IMR-90 (cell line): Measurements from ENCODE around the gene FOXD4L1.
"Not testable (repeated sequence)": the region's sequence is repeated elsewhere in the genome, so short reads cannot be mapped to it uniquely, and the experiment has no call there.

Experiments used
- BHLHE40 ChIP-seq: fragments of 150-350 bp; IDR thresholded peaks from 2 replicates; pipeline ENCODE4 v1.6.1; 2016; ENCODE audit warnings: mild to moderate bottlenecking, low read depth, low read length
- CEBPB ChIP-seq: IDR thresholded peaks from 2 replicates; pipeline ENCODE4 v1.6.1; 2012; ENCODE audit warnings: low read depth, low read length, improper control_type of control experiment
- CHD1 ChIP-seq: IDR thresholded peaks from 2 replicates; pipeline ENCODE4 v1.6.1; 2012; ENCODE audit warnings: low read depth, low read length, improper control_type of control experiment
- FOS ChIP-seq: fragments of 150-350 bp; IDR thresholded peaks from 2 replicates; pipeline ENCODE4 v1.6.1; 2016; ENCODE audit warnings: low read depth, low read length
- MAFK ChIP-seq: IDR thresholded peaks from 2 replicates; pipeline ENCODE4 v1.6.1; 2012; ENCODE audit warnings: low read depth, low read length, improper control_type of control experiment
- MAZ ChIP-seq: IDR thresholded peaks from 2 replicates; pipeline ENCODE4 v1.6.1; 2012; ENCODE audit warnings: low read depth, mild to moderate bottlenecking, low read length, improper control_type of control experiment, moderate library complexity, borderline replicate concordance
- MXI1 ChIP-seq: IDR thresholded peaks from 2 replicates; pipeline ENCODE4 v1.6.1; 2012; ENCODE audit warnings: low read depth, mild to moderate bottlenecking, low read length, moderate library complexity, borderline replicate concordance
- NFE2L2 ChIP-seq: fragments of 150-350 bp; IDR thresholded peaks from 2 replicates; pipeline ENCODE4 v1.6.1; 2016; ENCODE audit warnings: low read depth, mild to moderate bottlenecking, low read length
- POLR2A ChIP-seq: IDR thresholded peaks from 2 replicates; pipeline ENCODE4 v1.6.1; 2012; ENCODE audit warnings: mild to moderate bottlenecking, low read depth, low read length
- RAD21 ChIP-seq: IDR thresholded peaks from 2 replicates; pipeline ENCODE4 v1.6.1; 2012; ENCODE audit warnings: low read length, improper control_type of control experiment
- RCOR1 ChIP-seq: IDR thresholded peaks from 2 replicates; pipeline ENCODE4 v1.6.1; 2012; ENCODE audit warnings: mild to moderate bottlenecking, low read length, improper control_type of control experiment; ENCODE audit not compliant: insufficient replicate concordance
- TF ChIP-seq, protein P1 (sequence below): conservative IDR thresholded peaks from 2 replicates; pipeline ENCODE4 v1.5.1; 2012; ENCODE audit warnings: mild to moderate bottlenecking, low read depth, low read length, improper control_type of control experiment
- TF ChIP-seq, protein P2 (sequence below): fragments of 150-350 bp; IDR thresholded peaks from 2 replicates; pipeline ENCODE4 v1.6.1; 2017; ENCODE audit warnings: mild to moderate bottlenecking, antibody characterized with exemption, low read length, low read depth

DNA sequence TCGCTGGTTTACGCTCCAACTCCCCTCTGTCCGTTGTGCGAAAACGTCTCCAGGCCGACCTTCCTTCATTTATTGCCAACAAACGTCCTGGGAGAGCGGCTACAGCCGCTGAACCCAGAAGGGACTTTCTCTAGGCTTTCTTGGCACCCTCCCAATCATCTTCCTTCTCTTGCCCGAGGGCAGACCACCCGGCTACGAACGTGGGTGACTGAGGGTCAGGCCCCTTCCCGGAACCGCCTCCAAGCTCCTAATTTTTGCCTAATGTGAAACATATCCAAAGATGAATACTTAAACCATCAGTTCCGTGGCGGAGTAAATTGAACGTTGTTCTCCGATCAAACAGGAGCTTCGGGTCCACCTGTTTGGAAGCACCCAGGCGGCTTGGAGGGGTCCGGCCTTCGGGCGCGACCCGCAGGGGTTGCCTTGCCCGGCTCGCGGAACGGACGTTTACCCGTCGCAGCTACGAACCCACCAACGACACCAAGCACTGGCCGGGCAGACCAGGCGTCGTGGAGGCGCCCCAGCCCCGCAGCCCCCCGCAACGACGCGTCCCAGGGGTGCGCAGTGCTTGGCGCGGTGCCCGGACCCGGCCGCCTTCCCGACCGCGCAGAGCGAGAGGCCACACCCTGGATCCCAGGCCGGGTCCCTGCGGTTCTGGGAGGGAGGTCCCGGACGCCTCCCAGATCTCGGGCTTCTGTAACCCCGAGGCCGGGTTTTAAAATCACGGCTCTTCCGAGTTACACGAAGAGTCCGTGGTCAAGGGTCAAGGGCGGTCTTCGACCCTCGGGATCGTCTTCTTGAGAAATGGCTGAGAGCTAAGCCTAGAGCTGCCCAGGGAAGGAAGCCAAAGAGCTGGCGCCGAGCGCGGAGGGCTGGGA, 4.0 kb downstream of the FOXD4L1 start:
- TF ChIP-seq POLR2A, RAD21, FOS, MAZ, MXI1, BHLHE40, MAFK, NFE2L2, RCOR1, CHD1, CEBPB: not testable (repeated sequence)
- TF ChIP-seq, protein P1, sequence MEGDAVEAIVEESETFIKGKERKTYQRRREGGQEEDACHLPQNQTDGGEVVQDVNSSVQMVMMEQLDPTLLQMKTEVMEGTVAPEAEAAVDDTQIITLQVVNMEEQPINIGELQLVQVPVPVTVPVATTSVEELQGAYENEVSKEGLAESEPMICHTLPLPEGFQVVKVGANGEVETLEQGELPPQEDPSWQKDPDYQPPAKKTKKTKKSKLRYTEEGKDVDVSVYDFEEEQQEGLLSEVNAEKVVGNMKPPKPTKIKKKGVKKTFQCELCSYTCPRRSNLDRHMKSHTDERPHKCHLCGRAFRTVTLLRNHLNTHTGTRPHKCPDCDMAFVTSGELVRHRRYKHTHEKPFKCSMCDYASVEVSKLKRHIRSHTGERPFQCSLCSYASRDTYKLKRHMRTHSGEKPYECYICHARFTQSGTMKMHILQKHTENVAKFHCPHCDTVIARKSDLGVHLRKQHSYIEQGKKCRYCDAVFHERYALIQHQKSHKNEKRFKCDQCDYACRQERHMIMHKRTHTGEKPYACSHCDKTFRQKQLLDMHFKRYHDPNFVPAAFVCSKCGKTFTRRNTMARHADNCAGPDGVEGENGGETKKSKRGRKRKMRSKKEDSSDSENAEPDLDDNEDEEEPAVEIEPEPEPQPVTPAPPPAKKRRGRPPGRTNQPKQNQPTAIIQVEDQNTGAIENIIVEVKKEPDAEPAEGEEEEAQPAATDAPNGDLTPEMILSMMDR, result not testable (repeated sequence)
- TF ChIP-seq, protein P2, sequence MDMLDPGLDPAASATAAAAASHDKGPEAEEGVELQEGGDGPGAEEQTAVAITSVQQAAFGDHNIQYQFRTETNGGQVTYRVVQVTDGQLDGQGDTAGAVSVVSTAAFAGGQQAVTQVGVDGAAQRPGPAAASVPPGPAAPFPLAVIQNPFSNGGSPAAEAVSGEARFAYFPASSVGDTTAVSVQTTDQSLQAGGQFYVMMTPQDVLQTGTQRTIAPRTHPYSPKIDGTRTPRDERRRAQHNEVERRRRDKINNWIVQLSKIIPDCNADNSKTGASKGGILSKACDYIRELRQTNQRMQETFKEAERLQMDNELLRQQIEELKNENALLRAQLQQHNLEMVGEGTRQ, result not testable (repeated sequence)
